Left lung (tissue), 10 donors: ENCODE measurements around the gene KCNK5. TPM values are rescaled to one million over a fixed set of nuclear protein-coding genes. Genes with fewer than 3 reads are reported as not detected.
A peak's percentile ranks its signal among the peaks of the same experiment; 100 is the strongest.

Source experiments
- ATAC-seq: fragments of 200-7000 bp; cut with Tn5 transposase; one replicate; pipeline ENCODE4 v1.9.1; 2020; ENCODE audit warnings: moderate library complexity
- DNase-seq, 4 donors: peaks; one replicate each; pipeline ENCODE4 v3.0.0-alpha.2; 2013 to 2020
- H3K27ac ChIP-seq, 2 donors: fragments of 200-600 bp; sonication (generic) in 1 of 2; one replicate each; pipeline versions ENCODE4 v1.5.0 to v1.8.0; 2020 to 2021
- H3K27me3 ChIP-seq, 2 donors: fragments of 200-600 bp; sonication (generic) in 1 of 2; one replicate each; pipeline versions ENCODE4 v1.5.0 to v1.8.0; 2020 to 2021
- H3K36me3 ChIP-seq, 2 donors: fragments of 200-600 bp; sonication (generic) in 1 of 2; one replicate each; pipeline versions ENCODE4 v1.5.0 to v1.8.0; 2020 to 2021
- H3K4me1 ChIP-seq, 2 donors: fragments of 200-600 bp; one replicate each; pipeline ENCODE4 v1.8.0; 2021
- H3K4me3 ChIP-seq, 2 donors: fragments of 200-600 bp; sonication (generic) in 1 of 2; one replicate each; pipeline versions ENCODE4 v1.5.0 to v1.8.0; 2020 to 2021; ENCODE audit warnings: mild to moderate bottlenecking in 1 of 2
- H3K9me3 ChIP-seq, 2 donors: fragments of 200-600 bp; sonication (generic) in 1 of 2; one replicate each; pipeline versions ENCODE4 v1.5.0 to v1.8.0; 2020 to 2021
- intact Hi-C, 2 donors: fragments of 100-400 bp; cut with DNase I; formaldehyde crosslinking; loops; one replicate each; pipeline versions ENCODE4 v1.11.2 to v1.14.2; 2022
- polyA plus RNA-seq, 6 donors: library from polyadenylated mRNA; unstranded; fragments of 120-200 nt; gene quantifications; one replicate each; pipeline ENCODE4 v1.2.1, GENCODE V29; 2013; ENCODE audit not compliant: insufficient read length in 6 of 6
- total RNA-seq, 2 donors: library from RNA; stranded (reverse); fragmentation: NEBNext Ultra II Directional; extraction: Animal tissue kit (Norgen Biotek cat#: 25700); gene quantifications; one replicate each; pipeline ENCODE4 v1.2.1, GENCODE V29; 2021
- TF ChIP-seq, protein P1 (sequence below), 2 donors: fragments of 200-600 bp; sonication (generic) in 1 of 2; IDR thresholded peaks; one replicate each; pipeline versions ENCODE4 v1.5.0 to v1.8.0; 2021; ENCODE audit warnings: antibody characterized with exemption in 2 of 2
- donor health status: DM: no; HTN: yes; CAD: no.
- donor health status: DM: no; HTN: no; CAD: no.

The KCNK5 gene
- total and polyA plus RNA-seq, 8 donors = 12.6 to 26.4 (median 22.8) TPM

DNA sequence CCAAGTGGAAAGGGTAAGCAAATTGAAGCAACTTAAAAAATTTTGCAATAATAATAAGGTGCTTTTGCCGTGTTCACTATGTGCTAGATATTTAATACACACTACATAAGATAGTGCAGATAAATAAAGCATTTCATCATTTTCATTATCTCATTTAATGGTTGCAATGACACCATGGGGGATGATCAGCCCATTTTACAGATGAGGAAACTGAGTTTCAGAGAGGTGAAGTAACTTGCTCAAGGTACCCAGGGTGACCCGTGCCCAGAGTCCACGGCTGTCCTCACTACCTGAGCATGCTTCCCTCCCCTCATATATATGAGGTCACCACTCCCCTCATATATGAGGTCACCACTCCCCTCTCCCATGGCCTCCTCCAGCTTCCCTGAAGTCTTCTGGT lies 7.5 kb upstream of the KCNK5 start:
- intact Hi-C loops = no loop called here
- TF ChIP-seq, protein P1, sequence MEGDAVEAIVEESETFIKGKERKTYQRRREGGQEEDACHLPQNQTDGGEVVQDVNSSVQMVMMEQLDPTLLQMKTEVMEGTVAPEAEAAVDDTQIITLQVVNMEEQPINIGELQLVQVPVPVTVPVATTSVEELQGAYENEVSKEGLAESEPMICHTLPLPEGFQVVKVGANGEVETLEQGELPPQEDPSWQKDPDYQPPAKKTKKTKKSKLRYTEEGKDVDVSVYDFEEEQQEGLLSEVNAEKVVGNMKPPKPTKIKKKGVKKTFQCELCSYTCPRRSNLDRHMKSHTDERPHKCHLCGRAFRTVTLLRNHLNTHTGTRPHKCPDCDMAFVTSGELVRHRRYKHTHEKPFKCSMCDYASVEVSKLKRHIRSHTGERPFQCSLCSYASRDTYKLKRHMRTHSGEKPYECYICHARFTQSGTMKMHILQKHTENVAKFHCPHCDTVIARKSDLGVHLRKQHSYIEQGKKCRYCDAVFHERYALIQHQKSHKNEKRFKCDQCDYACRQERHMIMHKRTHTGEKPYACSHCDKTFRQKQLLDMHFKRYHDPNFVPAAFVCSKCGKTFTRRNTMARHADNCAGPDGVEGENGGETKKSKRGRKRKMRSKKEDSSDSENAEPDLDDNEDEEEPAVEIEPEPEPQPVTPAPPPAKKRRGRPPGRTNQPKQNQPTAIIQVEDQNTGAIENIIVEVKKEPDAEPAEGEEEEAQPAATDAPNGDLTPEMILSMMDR (IDR thresholded peaks at IDR 0.05) = no peak
- no peak for ATAC-seq

GRCh38 chr6:39233333-39233732 lies 4.1 kb upstream of the KCNK5 start:
- TF ChIP-seq, protein P1 (IDR thresholded peaks at IDR 0.05) = no peak

More for the DNA sequence above, 7.5 kb upstream of the KCNK5 start:
- Histone ChIP-seq H3K4me3 (no peak overlapping the region), H3K27me3 (no peaks in the 10 kb centered on the region), H3K27ac (no peak overlapping the region), H3K4me1 (no peaks in the 10 kb centered on the region), H3K9me3 (no peaks in the 10 kb centered on the region), H3K36me3 (no peaks in the 10 kb centered on the region)
- DNase-seq = no peak

DNA sequence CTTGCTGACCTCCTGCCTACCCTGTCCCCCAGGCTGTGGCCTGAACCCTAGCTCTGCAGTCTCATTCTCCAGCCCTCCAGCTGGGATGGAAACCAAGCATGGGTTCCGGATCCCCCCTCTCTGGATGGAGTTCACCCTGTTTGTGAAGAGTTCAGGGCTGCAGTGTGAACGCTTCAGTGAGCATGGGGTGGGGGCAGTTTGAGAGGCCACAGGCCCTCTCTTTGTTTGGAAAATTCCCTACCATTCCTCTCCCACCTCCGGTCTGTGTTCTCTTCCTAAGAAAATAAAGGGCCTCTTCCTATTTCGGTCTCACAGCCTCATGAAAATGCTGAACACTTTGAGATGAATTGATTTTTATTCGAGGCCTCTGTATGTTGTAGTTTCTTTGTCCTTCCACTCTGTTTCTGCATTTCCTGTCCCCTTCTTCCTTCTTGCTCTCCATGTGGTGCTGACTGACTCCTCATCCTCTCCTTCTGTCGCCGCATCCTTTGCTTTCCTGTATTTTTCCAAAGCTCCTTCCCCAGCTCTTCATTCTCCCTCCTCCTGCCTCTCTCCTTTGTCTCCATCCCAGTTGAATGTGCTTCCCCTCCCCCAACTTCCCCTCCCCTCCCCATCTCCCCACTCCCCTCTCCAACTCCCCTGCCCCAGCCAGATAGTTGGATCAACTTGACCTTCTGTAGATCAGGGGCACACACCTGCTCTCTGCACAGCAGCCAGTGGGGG lies 2.4 kb upstream of the KCNK5 start:
- DNase-seq (no peak), ATAC-seq (no peak)
- Histone ChIP-seq H3K4me3 (no peak overlapping the region), H3K9me3 (no peaks in the 10 kb centered on the region), H3K36me3 (no peaks in the 10 kb centered on the region), H3K27ac (no peak overlapping the region), H3K27me3 (peaks cover 0 to 26% of the 10 kb centered on the region in 2 donors), H3K4me1 (peaks cover 3 to 28% of the 10 kb centered on the region in 2 donors)
- TF ChIP-seq, protein P1 (IDR thresholded peaks at IDR 0.05) = no peak
- intact Hi-C loops = no loop called here

More at GRCh38 chr6:39233333-39233732, 4.1 kb upstream of the KCNK5 start:
- intact Hi-C loops = no loop called here
- no peaks in the 10 kb centered on the region for H3K36me3 ChIP-seq
- H3K4me3 ChIP-seq = no peak overlapping the region
- ATAC-seq (no peak), DNase-seq (no peak)
- peaks cover 3 to 13% of the 10 kb centered on the region in 2 donors for H3K4me1 ChIP-seq
- no peak overlapping the region for H3K27ac ChIP-seq
- H3K27me3 ChIP-seq = peaks cover 0 to 19% of the 10 kb centered on the region in 2 donors
- H3K9me3 ChIP-seq = no peaks in the 10 kb centered on the region

GRCh38 chr6:39230654-39231035 lies 1.4 kb upstream of the KCNK5 start:
- Histone ChIP-seq H3K4me1 (peaks cover 3 to 38% of the 10 kb centered on the region in 2 donors), H3K9me3 (no peaks in the 10 kb centered on the region), H3K4me3 (no peak overlapping the region), H3K27me3 (peaks cover 0 to 26% of the 10 kb centered on the region in 2 donors), H3K36me3 (no peaks in the 10 kb centered on the region), H3K27ac (no peak overlapping the region)
- ATAC-seq (no peak), DNase-seq (no peak)
- TF ChIP-seq, protein P1 (IDR thresholded peaks at IDR 0.05) = no peak
- intact Hi-C loops = no loop called here

DNA sequence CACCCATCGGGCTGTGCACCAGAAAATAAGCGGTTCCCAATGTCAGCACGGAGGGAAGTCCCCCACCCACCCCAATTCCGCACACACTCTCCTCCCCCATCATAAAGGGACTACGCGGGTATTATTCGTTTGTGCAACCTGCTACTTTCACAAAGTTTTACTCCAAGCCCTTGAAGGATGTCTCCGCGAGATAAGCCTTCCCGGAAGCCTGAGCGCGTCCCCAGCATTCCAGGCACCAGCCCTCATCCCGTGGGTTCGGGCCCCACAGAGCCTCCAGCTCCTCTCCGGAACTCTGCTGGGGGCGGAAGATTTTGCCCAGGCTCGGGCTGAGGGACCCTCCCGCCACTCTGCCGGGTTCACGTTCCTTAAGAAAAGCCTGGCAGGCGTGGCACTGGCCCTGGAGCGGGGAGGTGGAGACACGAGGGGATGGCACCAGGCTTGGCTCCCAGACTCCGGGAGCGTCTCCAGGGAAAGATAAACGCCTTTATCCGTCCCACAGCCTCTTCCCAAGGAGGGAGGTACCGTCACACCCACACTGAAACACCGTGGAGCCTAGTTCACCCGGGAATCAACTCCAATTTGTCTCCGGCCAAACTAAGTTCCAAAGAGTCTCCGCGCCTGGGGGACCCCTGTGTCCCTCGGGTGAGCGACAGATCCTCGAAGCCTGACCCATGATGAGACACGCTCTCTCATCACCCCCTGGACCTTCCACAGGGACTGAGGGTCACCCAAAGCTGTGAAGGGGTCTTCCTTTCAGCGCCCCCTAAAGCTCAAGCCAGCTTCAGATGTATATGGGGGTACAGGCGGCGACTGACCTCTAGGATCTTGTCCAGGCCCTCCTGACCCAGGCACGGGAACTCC lies 934 bp downstream of the KCNK5 start:
- Histone ChIP-seq H3K27me3 (peaks cover 0 to 26% of the 10 kb centered on the region in 2 donors), H3K9me3 (no peaks in the 10 kb centered on the region), H3K36me3 (no peaks in the 10 kb centered on the region), H3K4me3 (peak overlapping the region; percentile 51 to 63), H3K27ac (peak overlapping the region; percentile 19 to 70), H3K4me1 (peaks cover 22 to 61% of the 10 kb centered on the region in 2 donors)
- intact Hi-C loops = no loop called here
- ATAC-seq (no peak), DNase-seq (peak in 1 of 4 donors; percentile 80)
- TF ChIP-seq, protein P1 (IDR thresholded peaks at IDR 0.05) = no peak
